Astrocyte of the hippocampus (primary cell): ENCODE measurements around the gene ADISSP.
A peak's percentile ranks its signal among the peaks of the same experiment; 100 is the strongest.

Experiments used
- DNase-seq: peaks from one replicate; pipeline ENCODE4 v3.0.0; 2011; ENCODE audit warnings: low read depth, low spot score

Gene ADISSP

DNA sequence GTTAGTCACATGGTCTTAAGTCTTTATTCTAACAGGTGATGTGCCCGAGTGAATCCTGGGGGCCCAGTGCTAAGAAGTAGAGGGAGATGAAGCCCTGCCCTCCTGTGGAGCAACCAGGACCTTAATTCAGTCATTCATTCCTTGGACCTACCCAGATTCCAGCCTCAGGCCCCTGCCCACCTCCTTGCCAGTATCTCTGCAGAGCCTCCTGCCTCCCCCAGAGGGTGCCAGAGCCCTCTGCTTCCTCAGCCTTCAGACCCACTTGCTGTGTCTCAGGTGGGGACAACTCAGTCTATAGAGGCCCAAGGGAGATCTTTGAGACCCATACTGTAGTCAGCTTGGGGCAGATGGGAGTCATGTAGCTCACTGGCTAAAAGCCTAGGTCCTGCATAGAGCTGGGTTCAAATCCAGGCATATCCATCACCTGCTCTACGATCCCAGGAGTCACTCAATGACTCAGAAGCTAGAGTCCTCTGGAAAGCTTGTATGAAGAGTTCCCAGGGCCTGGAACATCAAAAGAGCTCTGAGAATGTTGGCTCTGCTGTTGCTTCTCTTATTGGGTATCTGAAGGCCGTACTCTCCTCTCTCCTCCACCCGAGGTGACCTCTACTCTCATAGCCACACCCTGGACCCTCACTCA lies 51.2 kb downstream of the ADISSP start:
- peak; percentile 65 for DNase-seq

DNA sequence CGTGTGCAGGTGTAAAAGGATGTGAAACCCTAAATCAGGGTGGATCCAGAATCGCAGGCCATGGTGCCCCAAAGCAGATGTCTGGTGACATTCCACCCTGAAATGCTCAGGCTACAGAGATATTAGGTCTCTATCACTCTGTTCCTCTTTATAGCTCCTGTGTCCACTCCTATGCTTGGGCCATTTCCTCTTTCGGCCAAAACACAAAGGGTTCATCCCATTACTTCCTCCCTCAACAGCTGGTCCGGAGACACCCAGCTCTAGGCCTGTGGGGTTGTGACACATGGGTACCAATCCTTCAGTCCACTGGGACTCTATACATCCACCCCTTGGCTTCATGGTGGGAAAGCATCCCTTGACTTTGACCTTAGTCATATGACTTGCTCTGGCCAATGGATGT lies 53.5 kb downstream of the ADISSP start:
- DNase-seq, result no peak

DNA sequence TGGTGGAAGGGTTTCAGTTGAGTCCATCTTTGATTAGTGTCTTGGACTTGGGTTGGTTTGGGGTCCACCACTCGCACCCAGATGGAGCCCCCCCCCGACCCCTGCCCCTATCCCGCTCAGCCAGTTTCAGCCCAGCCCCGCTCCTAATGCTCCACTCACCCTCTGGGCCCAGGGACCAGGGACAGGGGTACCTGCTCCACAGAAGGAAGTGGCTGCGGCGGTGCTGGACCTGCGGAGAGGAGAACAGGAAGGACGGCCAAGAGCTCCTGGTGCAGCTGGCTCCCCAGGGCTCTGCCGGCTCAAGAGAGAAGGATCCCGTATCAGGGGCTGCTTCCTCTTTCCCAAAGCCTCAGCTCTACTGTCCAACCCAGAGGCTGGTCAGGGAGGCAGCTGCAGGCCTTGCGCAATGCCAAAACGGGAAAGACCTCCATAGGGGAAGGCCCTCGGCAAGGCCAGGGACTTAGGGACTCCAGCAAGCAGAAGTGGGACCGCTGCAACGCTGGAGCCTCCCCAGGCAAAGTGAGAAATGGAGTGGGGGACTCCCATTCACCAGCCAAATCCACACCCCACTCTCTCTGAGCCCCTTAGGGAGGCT lies 55.2 kb downstream of the ADISSP start, which contains the start of gene SIGLEC1:
TSS of gene SIGLEC1 (minus strand) at position 322 of the 595 bp plus-strand sequence. CDS start 5,472 bp downstream, outside the sequence.
- DNase-seq, result no peak

DNA sequence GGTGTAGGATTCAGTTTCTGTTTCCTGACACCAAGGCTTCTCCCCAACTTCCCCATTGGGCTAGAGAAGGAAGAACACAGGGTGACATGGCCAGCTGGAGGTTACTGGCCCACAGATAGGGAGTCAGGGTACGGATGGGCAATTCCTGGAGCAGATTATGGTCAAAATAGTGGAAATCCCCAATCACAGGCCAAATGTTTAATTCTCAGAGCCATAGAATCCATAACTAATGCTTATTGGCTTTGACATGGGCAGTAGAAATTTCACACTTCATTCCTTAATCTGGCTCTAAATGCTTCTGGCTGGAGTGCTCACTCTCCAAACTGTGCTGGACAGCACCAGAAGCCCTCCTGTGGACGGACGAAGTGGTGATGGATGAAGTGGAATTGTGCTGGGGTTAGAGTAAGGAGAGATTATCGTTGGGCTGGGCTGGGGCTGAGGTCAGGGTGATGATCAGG lies 56.0 kb downstream of the ADISSP start:
- DNase-seq, result no peak

DNA sequence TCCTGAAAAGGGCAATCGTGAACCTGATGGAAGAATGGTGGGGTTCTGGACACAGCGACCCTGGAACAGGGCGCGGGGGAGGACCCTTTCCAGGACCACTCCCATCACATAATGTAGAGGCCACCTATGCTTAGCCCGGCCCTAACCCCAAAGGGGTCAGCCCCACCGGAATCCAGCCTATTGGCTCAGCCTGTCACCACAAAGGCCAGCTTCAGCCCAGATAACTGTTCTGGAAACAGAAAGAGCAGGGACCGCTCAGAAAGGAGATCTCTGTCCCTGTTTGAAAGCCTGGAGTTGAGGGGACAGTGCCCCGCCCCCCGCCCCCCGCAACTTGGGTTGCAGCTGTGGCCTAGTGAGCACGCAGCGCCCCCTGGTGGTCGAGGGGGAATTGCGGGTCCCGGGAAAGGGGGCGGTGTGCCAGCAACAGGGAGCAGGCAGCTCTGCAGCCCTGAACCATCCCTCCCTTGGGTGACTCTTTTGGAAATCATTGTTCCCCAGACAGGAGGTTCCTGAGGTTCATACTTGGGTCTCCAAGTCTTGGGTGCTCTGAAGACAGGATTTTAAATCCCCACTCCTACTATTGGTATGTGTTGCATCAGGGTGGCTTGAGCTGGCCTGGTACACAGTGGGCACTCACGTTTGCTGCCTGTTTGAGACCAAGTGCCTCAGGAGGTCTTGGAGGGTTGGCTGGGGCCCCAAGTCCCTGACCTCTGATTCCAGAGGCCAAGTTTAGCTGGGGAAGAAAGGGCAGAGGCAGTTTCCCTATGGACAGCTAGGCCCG lies 56.7 kb downstream of the ADISSP start:
- peak; percentile 79 for DNase-seq

DNA sequence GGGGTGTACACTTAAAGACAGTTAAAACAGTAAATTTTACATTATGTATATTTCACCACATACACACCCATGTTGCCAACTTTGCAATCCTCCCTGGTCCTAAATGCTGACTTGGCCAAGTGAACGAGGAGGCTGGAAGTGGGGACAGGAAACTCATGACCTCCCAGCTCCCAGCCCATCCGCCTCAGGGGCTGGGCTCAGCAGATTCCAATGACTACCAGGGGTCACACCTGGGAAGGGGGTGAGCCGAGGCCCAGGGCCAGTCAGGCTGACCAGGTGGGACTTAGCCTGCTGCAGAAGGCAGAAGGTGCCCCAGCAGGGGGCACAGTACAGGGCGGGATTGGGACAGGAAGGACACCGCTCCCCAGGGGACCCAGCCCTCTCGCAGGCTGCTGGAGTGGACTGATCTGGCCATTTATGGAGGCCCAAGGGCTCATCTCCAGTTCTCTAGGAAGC lies 57.5 kb downstream of the ADISSP start:
- no peak for DNase-seq

DNA sequence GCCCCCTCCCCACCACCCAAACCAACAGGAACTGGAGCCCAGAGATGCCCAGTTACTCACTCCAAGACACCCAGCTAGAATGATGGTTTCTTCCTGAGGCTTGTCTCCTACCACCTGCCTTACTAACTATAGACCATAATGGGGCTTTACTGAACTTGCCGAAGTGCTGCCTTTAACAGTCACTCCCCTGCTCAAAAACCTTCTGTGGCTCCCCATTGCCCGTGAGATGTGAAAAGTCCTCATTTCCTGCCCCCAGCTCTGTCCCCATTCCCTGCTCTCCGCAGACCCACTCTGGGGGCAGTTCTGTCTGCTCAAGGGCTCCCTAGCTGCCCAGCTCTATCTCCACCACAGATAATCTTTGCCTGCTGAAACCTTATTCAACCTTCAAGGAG lies 60.0 kb downstream of the ADISSP start:
- DNase-seq, result no peak

DNA sequence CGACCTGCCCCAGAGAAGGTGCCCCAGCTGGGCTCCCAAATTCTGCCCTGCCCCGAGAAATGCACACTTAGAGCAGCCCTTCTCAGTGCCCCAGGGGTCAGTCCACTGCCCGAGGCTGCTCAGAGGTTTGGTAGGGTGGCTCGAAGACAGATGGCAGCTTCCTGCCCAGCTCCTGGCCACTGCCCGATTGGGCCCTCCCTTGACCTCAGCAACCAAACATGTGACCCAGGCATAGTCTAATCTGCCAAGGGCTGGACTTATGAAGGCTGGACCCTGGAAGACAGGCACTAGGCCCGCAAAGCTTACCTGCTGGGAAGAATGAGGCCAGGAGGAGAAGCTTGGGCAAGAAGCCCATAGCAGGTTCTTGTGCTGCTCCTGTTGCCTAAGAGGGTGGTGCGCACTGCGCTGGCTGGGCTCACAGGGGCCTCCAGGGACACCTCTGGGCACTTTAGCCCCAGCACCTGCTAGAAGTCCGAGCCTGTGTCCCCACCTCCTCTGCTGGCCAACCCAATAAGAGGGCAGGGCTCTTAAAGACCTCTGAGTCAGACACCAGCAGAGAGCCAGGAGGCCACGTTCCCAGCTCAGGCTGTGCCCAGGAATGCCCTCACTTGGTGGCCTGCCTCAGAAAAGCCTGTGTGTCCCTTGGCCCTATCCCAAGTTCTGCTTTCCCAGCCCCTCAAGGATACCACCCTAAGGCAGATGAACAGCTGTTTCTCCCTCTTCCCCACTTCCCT lies 60.6 kb downstream of the ADISSP start:
- DNase-seq, result peak; percentile 66

DNA sequence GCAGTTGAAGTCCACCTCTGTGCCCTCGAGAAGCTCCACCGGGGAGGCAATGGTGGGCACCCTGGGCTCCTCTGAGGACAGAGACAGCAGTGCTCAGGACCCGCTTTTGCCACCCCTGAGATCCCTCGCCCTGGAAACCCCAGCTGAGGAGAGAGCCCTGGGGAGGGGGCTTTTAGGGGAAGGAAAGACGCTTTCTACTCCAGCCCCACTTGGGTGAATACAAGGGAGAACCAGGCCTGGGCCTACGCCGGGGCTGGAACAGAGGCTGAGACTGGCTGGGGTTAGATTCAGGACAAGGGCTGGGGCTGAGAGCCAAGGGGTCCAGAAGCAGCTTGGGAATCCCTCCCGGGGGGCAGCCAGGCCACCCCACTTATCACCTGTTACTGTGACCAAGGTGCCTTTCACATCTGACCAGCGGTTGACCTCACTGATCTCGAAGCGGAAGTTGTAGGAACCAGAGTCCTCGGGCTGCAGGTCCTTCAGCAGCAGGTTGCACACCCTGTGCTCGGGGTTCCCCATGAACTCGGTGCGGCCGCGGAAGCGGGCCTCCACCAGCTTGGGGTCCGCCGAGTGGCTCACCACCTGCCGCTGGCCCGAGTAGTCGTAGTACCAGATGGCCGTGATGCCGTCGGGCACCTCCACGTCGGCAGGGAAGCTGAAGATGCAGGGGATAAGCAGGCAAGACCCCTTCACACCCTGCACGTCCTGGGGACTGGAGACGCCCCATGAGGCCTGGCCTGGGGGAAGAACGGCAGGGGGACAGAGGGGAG lies 61.4 kb downstream of the ADISSP start:
- DNase-seq, result no peak

DNA sequence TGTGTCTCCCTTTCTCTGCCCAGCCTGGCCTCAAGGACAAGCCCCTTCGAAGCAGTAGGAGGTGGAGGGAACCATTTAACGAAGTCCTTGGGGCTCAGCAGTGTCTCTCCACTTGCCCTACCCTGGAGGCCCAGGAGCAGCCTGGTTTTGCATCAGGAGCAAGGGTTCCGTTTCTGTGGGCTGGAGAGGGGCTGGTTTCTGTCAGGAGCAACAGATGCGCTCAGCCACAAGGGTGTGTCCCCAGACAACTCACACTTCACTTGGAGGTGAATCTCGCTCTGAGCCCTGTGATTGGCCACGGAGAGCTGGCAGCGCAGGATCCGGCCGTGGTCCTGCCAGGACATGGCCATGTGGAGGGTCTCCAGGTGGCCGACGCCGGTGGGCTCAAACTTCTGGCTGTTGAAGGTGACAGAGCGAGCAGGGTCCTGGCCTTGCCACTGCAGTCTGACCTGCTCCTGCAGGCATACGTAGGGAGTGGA lies 62.0 kb downstream of the ADISSP start:
- no peak for DNase-seq

DNA sequence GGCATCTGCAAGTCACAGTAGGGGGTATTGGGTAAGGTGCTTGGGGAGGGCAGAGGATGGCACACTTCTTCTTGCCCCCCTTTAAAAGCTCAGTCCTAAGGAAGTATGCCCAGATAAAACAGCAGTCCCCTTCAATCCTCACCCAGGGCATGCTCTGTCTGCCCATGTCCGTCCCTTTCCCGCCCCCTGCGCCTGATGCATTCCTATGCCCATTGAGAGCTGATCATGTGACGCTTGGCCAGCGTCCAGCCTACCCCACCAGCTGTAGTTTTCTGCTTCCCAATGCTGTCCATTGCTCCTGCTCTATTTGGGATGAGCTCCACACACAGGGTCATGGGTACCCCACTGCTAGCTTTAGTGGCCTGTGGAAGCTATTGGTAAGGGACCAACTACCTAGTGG lies 63.5 kb downstream of the ADISSP start:
- DNase-seq, result no peak
